Fibroblast of lung (primary cell): ENCODE data around the gene SUPT3H.

Source experiments
- CTCF ChIP-seq, 2 donors: IDR thresholded peaks in 1 of 2; conservative IDR thresholded peaks in 1 of 2; 1 replicate in 1 of 2; 2 replicates in 1 of 2; pipeline ENCODE4 v1.5.1; 2011 to 2012; ENCODE audit warnings: low read length in 2 of 2, control low read depth in 1 of 2, inconsistent platforms in 1 of 2, low read depth in 1 of 2, mild to moderate bottlenecking in 1 of 2
- EZH2 ChIP-seq: IDR thresholded peaks from 2 replicates; pipeline ENCODE4 v1.5.1; 2012; ENCODE audit warnings: low read length, control low read depth, mild to moderate bottlenecking; ENCODE audit errors: missing control alignments

DNA sequence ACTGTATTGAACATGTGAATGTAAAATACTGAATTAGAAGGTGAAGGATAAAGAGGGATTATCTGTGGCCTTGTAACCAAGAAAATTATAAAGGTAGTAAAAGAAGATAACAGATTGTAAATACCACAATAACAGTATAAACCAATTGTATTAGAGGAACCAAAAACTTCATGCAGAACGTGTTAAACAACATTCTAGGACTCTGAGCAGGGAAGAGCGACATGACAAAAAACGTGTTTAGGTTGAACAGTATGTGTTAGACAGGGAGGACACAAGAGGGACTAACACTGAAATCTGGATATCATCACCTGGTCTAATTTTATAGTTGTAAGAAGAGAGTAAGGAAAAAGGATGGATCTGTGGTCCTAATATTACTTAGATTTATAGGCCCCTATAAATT lies 308.6 kb downstream of the SUPT3H start:
- TF ChIP-seq EZH2 (no peak), CTCF (conservative IDR thresholded peaks at IDR 0.05 in 1 of 2, IDR thresholded peaks at IDR 0.05 in 1 of 2; ENCODE audit: low read depth in 1 of 2, low read length in 2 of 2) (no peak)
